ENCODE results near the gene SYCN.
"Not testable (repeated sequence)": the region's sequence is repeated elsewhere in the genome, so short reads cannot be mapped to it uniquely, and the experiment has no call there.

The SYCN gene, protein sequence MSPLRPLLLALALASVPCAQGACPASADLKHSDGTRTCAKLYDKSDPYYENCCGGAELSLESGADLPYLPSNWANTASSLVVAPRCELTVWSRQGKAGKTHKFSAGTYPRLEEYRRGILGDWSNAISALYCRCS

DNA sequence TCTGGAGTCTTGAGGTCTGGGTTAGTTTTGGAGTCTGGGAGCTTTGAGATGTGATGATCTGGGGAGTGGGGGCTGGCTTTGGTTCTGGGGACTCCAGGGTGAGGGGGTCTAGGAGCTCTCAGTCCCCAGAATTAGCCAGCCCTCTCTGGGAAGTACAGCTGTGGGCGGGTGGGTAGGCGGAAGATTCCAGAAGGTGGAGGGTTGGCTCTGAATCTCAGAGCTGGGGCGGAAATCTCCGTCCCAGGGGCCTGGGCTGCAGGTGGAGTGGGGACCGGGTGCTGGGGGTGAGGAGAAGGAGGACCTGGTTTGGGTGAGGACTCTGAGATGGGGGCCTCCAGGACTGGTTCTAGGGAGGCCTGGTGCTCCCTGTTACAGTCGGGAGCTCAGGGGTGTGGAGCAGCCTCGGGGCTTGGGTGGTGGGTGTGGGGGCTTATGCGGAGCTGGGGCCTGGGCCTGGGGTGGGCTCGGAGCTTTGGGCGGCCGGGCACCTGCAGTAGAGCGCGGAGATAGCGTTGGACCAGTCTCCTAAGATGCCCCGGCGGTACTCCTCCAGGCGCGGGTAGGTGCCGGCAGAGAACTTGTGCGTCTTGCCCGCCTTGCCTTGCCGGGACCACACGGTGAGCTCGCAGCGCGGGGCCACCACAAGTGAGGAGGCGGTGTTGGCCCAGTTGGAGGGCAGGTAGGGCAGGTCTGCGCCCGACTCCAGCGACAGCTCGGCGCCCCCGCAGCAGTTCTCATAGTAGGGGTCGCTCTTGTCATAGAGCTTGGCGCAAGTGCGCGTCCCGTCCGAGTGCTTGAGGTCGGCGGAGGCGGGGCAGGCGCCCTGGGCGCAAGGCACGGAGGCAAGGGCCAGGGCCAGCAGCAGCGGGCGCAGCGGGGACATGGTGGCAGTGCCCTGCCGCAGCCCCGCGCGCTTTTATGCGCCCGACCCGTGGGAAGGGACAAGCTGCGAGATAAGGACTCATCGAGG, at the start of gene SYCN:
SYCN (minus strand) TSS at position 892 of the 970 bp plus-strand sequence; CDS start at position 883, 9 bp downstream.
- DNase-seq = no peak

DNA sequence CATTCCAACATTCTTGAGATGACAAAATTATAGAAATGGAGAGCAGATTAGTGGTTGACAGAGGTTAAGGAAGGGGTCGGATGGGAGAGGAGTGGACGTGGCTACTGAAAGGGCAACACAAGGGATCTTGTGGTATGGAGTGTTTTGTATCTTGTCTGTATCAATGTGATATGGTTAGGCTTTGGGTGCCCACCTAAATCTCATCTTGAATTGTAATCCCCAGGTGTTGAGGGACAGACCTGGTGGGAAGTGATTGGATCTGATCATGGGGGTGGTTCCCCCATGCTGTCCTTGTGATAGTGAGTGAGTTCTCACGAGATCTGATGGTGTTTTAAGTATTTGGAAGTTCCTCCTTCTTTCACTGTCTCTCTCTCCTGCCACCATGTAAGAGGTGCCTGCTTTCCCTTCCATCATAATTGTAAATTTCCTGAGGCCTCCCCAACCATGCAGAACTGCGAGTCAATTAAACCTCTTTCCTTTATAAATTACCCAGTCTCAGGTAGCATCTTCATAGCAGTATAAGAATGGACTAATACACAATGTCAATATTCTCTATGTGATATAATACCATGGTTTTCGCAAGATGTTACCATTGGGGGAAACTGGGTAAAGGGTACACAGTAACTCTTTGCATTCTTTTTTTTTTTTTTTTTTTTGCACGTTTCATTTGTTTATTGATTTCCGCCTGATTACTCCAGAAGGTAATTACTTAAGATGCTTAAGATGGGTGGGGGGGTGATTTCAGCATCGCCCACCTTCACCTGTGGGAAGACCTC, 49.5 kb upstream of the SYCN start:
- no peak for DNase-seq

DNA sequence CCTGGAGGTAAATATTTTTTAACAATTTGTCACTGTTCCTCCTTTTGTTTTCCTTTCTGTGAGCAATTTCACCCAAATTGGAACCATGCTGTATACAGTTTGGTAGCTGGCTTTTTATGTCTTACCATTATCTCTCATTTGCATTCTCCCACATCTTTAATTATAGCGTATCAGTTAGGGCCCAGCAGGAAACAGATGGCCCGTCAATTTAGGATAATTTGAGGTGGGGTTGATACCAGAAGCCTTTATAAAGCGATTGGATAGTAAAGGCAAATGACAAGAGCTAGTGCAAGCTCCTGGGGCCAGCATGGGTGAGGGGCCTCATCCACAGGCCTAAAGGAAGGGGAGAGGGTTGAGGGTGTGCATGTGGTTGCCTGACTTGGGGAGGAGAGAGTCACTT, 48.4 kb upstream of the SYCN start:
- DNase-seq = no peak

DNA sequence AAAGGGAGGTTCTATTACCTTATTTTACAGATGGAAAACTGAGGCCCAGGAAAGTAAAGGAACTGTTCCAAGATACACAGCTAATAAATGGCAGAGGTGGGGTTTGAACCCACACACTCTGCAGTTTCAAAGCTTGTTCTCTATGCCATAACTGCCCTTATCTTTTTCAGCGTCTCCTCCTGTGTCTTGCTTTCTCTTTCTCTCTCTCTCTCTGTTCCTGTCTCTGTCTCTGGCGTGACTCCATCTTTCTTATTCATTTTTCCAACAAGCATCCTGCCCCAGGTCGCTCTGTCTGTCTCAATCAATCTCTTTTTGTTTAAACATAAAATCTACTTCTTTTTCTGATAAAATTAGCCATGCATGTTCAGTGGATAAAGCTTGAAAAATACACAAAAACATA, 47.8 kb upstream of the SYCN start:
- no peak for DNase-seq

DNA sequence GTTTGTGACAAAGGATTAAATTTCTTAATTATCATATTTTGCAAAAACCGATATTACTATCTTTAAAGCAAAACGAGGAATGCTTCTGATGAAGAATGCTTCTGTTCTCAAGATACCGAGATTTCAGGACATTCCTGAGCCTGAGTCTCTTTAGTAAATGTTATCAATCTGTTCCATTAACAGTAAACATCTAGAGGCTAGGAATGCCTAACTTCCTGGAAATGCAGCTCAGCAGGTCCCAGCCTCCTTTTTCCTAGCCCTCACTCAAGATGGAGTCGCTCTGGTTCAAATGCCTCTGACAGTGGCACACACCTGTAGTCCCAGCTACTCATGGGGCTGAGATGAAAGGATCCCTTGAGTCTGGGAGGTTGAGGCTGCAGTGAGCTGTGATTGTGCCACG, 47.0 kb upstream of the SYCN start:
- DNase-seq = no peak

DNA sequence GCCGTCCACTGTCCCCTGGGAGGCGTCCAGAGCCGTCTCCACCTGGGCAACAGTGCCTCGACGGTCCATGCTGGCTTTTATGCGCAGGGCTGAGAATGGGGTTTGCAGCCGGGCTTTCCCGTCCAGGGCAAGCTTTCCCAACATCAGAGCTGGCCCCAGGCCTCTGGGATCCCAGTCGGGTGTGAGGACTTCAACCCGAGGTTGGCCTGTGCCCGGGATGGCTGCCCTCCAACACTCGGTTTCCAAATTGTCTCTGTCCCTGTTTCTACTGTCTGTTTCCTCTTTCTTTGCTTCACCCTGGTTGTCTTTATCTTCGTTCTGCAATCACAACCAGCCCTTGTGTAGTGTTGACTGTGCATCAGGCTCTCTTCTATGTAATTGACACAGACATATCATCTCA, 44.7 kb upstream of the SYCN start, which contains the start of gene IFNL4:
IFNL4 (minus strand) TSS at position 51 of the 400 bp plus-strand sequence.
- no peak for DNase-seq

DNA sequence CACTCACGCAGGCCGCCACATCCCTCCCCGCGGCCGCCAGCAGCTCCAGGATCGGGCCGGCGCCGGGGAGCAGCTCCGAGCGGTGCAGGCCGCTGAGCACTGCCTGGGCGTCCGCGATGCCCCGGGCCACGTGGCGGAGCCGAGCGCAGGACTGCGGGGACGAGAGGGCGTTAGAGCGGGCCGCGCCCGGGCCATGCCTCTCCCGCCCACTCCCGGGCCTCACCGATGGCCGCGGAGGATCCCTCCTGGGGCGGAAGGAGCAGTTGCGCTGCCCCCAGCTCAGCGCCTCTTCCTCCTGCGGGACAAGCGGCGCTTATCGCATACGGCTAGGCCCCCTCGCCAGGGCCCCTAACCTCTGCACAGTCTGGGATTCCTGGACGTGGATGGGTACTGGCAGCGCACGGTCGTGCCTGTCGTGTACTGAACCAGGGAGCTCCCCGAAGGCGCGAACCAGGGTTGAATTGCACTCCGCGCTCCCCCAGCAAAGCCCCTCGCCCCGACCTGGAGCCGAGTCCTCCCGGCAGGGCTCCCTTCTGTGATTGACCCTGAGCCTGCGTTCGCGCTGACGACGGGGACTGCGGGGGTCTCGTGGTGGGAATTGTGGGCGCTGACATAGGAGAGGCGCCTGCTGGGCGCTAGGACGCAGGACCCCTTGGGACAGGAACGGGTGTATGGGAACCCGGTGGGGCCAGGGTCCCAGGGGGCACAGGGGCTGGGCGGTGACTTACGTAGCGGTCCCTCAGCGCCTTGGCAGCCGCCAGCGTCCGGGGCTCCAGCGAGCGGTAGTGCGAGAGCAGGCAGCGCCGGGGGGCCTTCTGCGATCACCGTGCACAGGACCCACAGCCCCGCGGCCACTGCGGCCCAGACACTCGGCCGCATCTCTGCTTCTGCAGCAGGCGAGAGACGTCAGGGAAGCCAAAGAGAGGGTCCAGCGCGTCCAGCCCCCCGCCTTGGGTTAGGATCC, 43.9 kb upstream of the SYCN start:
- peak; percentile 30 for DNase-seq

DNA sequence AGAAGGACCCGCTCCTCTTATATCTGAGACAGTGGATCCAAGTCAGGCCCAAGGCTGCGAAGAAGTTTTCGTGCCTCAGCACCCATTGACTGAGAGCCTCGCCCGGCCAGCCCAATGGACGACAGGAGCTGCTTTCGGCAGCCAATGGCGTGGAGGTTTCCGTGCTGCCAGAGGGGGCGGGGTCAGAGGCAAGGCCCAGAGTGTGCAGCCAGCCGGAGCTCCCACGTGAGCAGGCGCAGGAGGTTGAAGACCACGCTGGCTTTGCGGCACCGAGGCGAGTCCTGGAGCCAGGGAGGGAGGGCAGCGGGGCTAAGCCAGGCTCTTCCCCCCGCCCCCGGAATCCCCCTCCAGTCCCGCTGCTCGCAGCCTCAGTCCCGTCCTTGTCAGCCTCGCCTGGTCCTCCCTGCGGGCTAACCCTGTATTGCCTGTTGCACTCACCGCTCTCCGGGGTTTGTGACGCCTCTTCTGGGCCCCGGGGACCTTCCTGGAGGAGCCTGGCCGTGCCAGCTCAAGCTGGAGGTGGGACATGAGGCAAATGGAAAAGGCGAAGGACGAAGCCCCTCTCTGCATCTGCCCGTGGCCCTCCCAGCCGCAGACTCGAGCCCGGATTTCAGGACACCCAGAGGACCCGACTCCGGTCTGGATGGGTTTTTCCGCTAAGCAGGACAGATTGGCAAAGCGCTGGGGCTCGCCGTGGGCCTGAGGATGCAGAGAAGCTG, 43.0 kb upstream of the SYCN start:
- DNase-seq = peak; percentile 64

DNA sequence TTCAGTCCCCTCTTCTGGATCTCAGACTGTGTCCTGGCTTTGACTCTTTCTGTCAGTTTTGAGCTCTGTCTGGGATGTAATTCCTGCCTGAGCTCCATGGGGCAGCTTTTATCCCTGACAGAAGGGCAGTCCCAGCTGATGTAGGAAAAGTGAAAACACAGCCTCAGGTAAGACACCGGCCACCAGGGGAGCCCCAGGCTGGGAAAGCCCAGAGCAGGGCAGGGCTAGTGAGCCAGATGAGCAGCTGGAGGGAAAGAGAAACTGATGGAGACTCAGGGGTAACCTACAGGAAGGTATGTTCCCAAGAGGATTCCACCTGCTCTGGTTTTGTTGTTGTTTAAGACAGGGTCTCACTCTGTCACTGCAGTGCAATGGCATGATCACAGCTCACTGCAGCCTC, 41.1 kb upstream of the SYCN start:
- not testable (repeated sequence) for DNase-seq

DNA sequence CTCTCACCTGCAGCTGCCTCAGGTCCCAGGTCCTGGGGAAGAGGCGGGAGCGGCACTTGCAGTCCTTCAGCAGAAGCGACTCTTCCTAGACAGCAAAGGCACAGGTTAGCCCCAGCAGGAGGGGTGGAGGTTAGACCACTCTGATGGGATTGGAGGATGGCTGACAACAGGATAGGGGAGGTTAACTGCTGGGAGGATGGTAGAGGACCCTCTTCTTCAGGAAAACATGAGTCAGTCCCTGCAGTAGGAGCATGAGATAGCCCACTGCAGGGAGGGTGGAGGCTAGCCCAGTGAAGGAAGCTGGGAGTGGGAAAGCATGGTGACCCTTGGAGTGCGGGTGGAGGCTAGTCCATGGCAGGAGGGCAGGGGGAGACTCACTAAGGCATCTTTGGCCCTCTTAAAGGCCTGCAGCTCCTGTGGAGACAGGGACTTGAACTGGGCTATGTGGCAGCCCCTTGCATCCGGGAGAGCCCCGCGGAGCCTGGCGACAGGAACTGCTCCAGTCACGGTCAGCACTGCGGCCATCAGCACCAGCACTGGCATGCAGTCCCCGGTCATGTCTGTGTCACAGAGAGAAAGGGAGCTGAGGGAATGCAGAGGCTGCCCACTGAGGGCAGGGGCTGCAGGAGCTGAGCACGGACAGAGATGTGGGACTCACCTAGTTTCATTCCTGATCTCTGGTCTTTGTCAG, 40.5 kb upstream of the SYCN start, which contains the start of gene IFNL3:
IFNL3 (minus strand) TSS at position 597 of the 691 bp plus-strand sequence; CDS start at position 558, 39 bp downstream.
- DNase-seq = not testable (repeated sequence)

DNA sequence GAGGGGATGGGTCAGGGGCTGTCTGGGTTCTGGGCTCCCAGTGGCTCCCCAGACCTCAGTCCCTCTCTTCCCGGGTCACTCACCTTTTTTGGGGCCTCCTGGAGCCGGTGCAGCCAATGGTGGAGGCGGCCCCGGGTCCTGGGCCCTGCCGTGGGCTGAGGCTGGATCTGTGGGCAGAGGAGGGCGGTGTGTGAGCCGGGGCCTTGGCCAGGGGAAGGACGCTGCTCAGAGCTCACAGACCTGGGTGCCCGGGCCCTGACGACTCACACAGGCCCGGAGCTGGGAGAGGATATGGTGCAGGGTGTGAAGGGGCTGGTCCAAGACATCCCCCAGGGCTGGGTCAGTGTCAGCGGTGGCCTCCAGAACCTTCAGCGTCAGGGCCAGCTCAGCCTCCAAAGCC, 39.7 kb upstream of the SYCN start:
- DNase-seq = not testable (repeated sequence)

DNA sequence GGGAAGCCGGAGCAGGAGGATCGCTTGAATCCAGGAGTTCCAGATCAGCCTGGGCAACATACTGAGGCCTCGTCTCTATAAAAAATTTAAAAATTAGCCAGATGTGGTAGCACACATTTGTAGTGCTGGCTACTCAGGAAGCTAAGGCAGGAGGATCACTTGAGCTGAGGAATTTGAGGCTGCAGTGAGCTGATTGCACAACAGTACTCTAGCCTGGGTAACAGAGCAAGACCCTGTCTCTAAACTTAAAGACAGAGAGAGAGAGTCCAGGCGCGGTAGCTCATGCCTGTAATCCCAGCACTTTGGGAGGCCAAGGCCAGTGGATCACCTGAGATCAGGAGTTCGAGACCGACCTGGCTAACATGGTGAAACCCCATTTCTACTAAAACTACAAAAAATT, 36.4 kb upstream of the SYCN start:
- DNase-seq = no peak

DNA sequence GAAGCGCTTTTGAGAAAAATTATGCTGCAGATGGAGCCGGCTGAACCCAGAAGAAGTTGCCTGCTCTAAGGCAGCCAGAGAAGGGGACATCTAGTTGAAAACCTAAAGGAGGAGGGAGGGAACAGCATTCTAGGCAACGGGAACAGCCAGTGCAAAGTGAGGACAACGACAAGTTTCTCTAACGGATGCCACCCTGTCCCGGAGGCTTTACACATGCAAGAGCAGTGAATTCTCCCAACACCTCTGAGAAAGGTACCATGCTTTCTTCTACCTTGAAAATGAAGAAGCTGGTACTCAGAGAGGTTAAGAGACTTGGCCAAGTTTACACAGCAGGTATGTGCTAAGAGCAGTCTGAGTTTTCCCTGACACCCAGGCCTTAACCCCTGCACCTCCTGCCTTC, 34.9 kb upstream of the SYCN start:
- no peak for DNase-seq

DNA sequence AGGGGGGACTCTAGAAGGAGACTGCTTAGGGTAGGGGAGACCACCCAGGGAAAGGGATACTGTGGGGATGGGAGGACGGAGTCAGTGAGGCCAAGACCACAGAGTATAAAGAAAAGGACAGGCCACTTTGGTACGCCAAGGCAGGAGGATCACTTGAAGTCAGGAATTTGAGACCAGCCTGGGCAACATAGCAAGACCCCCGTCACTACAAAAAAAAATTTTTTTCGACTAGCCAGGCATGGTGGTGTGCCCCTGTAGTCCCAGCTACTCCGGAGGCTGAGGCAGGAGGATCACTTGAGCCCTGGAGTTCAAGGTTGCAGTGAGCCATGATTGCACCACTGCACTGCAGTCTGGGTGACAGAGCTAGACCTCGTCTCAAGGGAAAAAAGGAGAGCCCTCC, 34.1 kb upstream of the SYCN start:
- DNase-seq = no peak

DNA sequence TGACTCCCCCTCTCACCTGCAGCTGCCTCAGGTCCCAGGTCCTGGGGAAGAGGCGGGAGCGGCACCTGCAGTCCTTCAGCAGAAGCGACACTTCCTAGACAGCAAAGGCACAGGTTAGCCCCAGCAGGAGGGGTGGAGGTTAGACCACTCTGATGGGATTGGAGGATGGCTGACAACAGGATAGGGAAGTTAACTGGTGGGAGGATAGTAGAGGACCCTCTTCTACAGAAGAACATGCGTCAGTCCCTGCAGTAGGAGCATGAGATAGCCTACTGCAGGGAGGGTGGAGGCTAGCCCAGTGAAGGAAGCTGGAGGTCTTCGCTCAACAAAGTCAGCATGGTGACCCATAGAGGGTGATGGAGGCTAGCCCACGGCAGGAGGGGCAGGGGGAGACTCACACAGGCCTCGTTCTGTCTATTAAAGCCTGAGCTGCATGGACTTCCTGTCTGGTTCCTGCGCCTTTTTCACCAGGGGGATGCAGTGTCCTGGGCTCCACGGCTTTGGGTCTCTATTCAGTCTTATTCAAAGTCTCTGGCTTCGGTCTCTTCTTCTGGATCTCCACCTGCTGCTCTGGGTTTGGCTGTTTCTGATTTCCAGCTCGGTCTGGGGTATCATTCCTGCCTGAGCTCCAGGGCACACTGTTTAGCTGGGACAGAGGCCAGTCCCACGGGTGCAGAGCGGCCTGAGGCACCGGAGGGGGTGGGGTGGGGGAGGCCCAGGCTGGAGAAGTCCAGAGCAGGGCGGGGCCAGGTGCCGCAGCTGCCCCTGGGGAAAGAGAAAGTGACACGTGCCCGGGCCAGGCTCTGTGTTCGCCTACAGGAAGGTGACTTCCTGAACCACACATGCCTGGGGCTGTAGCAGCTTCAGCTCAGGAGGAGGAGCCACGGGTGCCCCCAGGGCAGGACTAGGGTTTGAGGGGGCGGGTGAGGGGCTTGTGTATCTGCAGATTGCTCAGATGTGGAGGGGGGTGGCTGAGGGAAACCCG, 33.4 kb upstream of the SYCN start:
- peak; percentile 68 for DNase-seq

DNA sequence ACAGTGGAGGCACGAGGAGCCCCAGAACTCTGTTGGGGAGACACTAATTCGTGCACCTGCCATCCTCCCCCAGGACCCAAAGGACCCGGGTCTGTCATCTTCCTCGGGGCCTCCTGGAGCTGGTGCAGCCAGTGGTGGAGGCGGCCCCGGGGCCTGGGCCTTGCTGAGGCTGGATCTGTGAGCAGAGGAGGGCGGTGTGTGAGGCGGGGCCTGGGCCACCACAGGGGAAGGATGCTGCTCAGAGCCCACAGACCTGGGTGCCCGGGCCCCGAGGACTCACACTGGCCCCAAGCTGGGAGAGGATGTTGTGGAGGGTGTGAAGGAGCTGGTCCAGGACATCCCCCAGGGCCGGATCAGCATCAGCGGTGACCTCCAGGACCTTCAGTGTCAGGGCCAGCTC, 32.5 kb upstream of the SYCN start:
- peak; percentile 7 for DNase-seq

DNA sequence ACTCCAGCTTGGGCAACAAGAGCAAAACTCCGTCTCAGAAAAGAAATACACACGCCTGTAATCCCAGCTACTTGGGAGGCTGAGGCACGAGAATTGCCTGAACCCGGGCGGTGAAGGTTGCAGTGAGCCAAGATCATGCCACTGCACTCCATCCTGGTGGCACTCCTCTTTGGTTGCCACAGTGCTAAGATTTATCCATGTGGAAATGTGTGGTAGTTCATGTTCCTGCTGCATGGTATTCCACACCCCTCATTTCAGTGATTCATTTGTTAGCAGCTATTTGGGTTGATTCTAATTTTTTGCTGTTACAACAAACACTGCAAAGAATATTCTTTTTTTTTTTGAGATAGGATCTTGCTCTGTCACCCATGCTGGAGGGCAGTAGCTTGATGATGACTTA, 28.6 kb upstream of the SYCN start:
- DNase-seq = no peak

DNA sequence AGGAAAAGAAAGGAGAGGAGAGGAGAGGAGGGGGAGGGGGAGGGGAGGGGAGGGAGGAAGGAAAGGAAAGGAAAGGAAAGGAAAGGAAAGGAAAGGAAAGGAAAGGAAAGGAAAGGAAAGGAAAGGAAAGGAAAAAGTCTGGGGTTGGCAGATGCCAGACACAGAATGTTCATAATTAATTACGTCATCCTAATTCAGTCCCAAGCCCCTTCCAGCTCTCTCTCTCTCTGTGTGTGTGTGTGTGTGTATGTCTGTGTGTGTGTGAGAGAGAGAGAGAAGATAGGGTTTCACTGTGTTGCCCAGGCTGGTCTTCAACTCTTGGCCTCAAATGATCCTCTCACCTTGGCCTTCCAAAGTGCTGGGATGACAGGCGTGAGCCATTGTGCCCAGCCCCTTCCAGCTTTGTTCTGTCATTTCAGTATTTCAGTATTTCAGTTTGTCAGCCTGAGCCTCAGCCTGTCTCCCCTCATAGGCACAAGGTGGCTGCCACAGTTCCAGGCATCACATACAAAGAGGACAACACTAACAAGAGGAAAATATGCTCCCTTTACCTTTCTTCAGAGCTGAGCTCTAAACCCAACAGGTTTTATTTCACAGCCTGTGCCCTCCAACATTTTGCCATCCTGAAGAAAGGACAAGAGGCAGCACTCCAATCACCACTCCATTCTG, 26.2 kb upstream of the SYCN start:
- no peak for DNase-seq

DNA sequence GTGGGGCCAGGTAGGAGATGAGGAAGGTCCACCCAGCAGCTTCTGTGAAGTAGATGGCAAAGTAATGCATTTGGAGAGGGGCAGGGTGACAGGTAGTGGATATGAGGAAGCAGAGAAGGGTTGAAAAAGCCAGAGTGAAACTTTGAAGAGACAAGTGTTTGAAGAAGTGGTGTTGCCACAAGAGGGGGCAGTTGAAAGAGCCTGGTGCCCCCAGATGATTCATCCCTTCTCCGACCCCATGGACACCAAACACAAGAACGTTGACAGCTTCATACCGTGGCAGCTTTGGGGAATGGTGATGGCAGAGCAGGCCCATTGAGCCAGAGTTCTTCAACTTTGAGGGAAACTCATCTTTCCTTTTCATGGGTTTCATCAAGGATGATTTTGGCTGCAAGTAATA, 20.8 kb upstream of the SYCN start:
- DNase-seq = no peak
